ENCODE measurements around the gene APBB2. TPM values are rescaled to one million over a fixed set of nuclear protein-coding genes. Genes with fewer than 3 reads are reported as not detected.

APBB2 gene
- total and polyA plus RNA-seq, 2 of the 8 experiments (the other 6 are each of a cell fraction or from before 2014, with no cell fraction given) = 58.7 to 59.4 TPM

DNA sequence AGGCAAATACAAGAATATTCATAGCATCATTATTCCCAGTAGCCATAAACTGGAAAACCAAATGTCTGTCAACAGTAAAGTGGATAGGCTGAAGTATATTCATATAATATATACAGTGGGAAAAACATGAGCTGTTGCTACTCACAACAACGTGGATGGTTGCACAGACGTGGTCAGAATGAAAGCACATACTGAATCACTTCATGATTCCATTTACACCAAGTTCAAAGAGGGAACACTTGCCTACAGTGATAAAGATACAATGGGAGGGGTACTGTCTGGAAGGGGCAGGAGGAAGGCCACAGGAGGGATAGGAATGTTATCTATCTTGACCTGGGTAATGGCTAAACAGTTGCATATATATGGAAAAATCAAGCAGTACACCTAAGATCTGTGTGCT, 25.3 kb downstream of the APBB2 start:
- Histone ChIP-seq H3K4ac (replicated peaks; ENCODE audit: insufficient read length, low read depth, low read length) (no peak overlapping the region), H4K20me1 (replicated peaks in 1 of 2; ENCODE audit: control insufficient read depth in 1 of 2, insufficient read depth in 2 of 2, low read length in 2 of 2) (no peaks in the 10 kb centered on the region), H3K56ac (replicated peaks; ENCODE audit: insufficient read length, low read depth, low read length) (no peak overlapping the region), H3K14ac (ENCODE audit: insufficient read length) (no peak overlapping the region), H2BK20ac (ENCODE audit: low read length) (no peak overlapping the region), H3K23me2 (ENCODE audit: low read depth, low read length) (no peaks in the 10 kb centered on the region), H2BK15ac (ENCODE audit: low read length) (no peak overlapping the region), H4K8ac (ENCODE audit: extremely low read depth, insufficient read depth, low read length) (no peak overlapping the region), H3K27me3 (replicated peaks in 1 of 4; ENCODE audit: control insufficient read depth in 3 of 4, extremely low read depth in 1 of 4, insufficient read depth in 3 of 4, low read length in 3 of 4) (no peaks in the 10 kb centered on the region), H3K79me1 (ENCODE audit: low read depth, low read length) (peaks cover 2% of the 10 kb centered on the region; the same call in 1 of the 2 replicates), H4K91ac (replicated peaks; ENCODE audit: insufficient read length, low read length) (no peak overlapping the region), H2AK5ac (ENCODE audit: low read depth, low read length) (no peak overlapping the region), H4K5ac (ENCODE audit: insufficient read length, low read depth, low read length) (no peak overlapping the region), H3K79me2 (ENCODE audit: control insufficient read depth in 1 of 2, insufficient read depth in 2 of 2, low read length in 2 of 2) (peaks cover 3 to 80% of the 10 kb centered on the region in 2 experiments; a peak in 3 of 4 replicates), H3K4me1 (replicated peaks in 1 of 4; ENCODE audit: control insufficient read depth in 3 of 4, insufficient read depth in 4 of 4, low read length in 3 of 4) (peaks cover 0 to 5% (median 1%) of the 10 kb centered on the region in 4 experiments; a peak in 2 of 7 replicates), H3K23ac (ENCODE audit: insufficient read length) (no peak overlapping the region), H3K9me3 (ENCODE audit: insufficient read depth in 2 of 2, low read depth in 1 of 2, low read length in 1 of 2) (0 out of 4 replicates have a peak, but pooled peaks cover 0 to 2% of the 10 kb centered on the region in 2 experiments), H3K4me2 (ENCODE audit: insufficient read depth in 1 of 2, low read depth in 2 of 2, low read length in 2 of 2) (no peak overlapping the region), H3K4me3 (ENCODE audit: extremely low read depth in 1 of 4, insufficient read depth in 2 of 4, low read depth in 3 of 4, low read length in 4 of 4) (no peak overlapping the region), H3K36me3 (ENCODE audit: control insufficient read depth in 2 of 4, insufficient read depth in 4 of 4, low read length in 3 of 4) (no peaks in the 10 kb centered on the region), H2BK120ac (replicated peaks; ENCODE audit: low read depth, low read length) (no peak overlapping the region), H2AFZ (ENCODE audit: low read length) (no peak overlapping the region), H3K9ac (replicated peaks in 1 of 4; ENCODE audit: extremely low read depth in 1 of 4, low read depth in 3 of 4, low read length in 3 of 4) (no peak overlapping the region), H2BK5ac (ENCODE audit: low read depth, low read length) (no peak overlapping the region), H3K18ac (ENCODE audit: extremely low read depth, low read length) (no peak overlapping the region), H2BK12ac (ENCODE audit: low read depth, low read length) (no peak overlapping the region), H3K27ac (ENCODE audit: low read depth, low read length) (no peak overlapping the region)
- DNase-seq (ENCODE audit: low read depth in 1 of 2, low spot score in 2 of 2) = no peak
- CTCF ChIA-PET (ENCODE audit: partially characterized antibody) = interaction anchor here (2.5 kb wide), 1 partner anchor 23 kb away, joined by 7 read pairs; no protein-coding TSS in a partner anchor
- POLR2A ChIA-PET (ENCODE audit: partially characterized antibody) = interaction anchor here (1.5 kb wide), 1 partner anchor 21 kb away, joined by 3 read pairs; no protein-coding TSS in a partner anchor
- TF ChIP-seq, protein P1, sequence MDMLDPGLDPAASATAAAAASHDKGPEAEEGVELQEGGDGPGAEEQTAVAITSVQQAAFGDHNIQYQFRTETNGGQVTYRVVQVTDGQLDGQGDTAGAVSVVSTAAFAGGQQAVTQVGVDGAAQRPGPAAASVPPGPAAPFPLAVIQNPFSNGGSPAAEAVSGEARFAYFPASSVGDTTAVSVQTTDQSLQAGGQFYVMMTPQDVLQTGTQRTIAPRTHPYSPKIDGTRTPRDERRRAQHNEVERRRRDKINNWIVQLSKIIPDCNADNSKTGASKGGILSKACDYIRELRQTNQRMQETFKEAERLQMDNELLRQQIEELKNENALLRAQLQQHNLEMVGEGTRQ (IDR thresholded peaks at IDR 0.05; ENCODE audit: low read length) = no peak
- TF ChIP-seq TEAD4 (IDR thresholded peaks at IDR 0.05; ENCODE audit: low read depth, low read length) = no peak
- no peak for TF ChIP-seq BRCA1 (IDR thresholded peaks at IDR 0.05; ENCODE audit: low read depth, low read length)
- TF ChIP-seq YY1 (IDR thresholded peaks at IDR 0.05; ENCODE audit: low read depth, low read length) = no peak
- TF ChIP-seq SP4 (IDR thresholded peaks at IDR 0.05; ENCODE audit: low read length) = no peak
- TF ChIP-seq, protein P2, sequence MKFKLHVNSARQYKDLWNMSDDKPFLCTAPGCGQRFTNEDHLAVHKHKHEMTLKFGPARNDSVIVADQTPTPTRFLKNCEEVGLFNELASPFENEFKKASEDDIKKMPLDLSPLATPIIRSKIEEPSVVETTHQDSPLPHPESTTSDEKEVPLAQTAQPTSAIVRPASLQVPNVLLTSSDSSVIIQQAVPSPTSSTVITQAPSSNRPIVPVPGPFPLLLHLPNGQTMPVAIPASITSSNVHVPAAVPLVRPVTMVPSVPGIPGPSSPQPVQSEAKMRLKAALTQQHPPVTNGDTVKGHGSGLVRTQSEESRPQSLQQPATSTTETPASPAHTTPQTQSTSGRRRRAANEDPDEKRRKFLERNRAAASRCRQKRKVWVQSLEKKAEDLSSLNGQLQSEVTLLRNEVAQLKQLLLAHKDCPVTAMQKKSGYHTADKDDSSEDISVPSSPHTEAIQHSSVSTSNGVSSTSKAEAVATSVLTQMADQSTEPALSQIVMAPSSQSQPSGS (IDR thresholded peaks at IDR 0.05; ENCODE audit: low read length) = no peak
- TF ChIP-seq, protein P3, sequence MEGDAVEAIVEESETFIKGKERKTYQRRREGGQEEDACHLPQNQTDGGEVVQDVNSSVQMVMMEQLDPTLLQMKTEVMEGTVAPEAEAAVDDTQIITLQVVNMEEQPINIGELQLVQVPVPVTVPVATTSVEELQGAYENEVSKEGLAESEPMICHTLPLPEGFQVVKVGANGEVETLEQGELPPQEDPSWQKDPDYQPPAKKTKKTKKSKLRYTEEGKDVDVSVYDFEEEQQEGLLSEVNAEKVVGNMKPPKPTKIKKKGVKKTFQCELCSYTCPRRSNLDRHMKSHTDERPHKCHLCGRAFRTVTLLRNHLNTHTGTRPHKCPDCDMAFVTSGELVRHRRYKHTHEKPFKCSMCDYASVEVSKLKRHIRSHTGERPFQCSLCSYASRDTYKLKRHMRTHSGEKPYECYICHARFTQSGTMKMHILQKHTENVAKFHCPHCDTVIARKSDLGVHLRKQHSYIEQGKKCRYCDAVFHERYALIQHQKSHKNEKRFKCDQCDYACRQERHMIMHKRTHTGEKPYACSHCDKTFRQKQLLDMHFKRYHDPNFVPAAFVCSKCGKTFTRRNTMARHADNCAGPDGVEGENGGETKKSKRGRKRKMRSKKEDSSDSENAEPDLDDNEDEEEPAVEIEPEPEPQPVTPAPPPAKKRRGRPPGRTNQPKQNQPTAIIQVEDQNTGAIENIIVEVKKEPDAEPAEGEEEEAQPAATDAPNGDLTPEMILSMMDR (IDR thresholded peaks at IDR 0.05; ENCODE audit: control extremely low read depth in 1 of 3, insufficient read depth in 1 of 3, low read depth in 1 of 3, low read length in 3 of 3) = no peak
- no peak for FAIRE-seq
- 84% methylated on average over 2 of the region's 2 CpGs; no CpG with 5 or more reads in 1 of the 2 experiments for WGBS, 2 experiments (ENCODE audit: extremely low coverage in 1 of 2, insufficient coverage in 1 of 2, insufficient read length in 1 of 2, insufficient replicate concordance in 2 of 2, low coverage in 1 of 2, low lambda C conversion rate in 2 of 2, missing lambda C conversion rate in 1 of 2)

Data from H1 (cell line).